Immature natural killer cell (primary cell): ENCODE results near the gene TET2. TPM values are rescaled to one million over a fixed set of nuclear protein-coding genes. Genes with fewer than 3 reads are reported as not detected.

ENCODE experiments used
- DNase-seq, 3 donors: peaks; one replicate each; pipeline ENCODE4 v3.0.0; 2022; ENCODE audit warnings: mixed read lengths in 1 of 3
- H3K27ac Mint-ChIP-seq, 6 donors: one replicate each; pipeline ENCODE4 v1.8.0; 2020; ENCODE audit warnings: mixed read lengths in 6 of 6, mild to moderate bottlenecking in 5 of 6, inconsistent platforms in 4 of 6, moderate library complexity in 3 of 6
- H3K27me3 Mint-ChIP-seq, 3 donors: one replicate each; pipeline ENCODE4 v1.8.0; 2020 to 2021; ENCODE audit warnings: low read depth in 3 of 3, mild to moderate bottlenecking in 3 of 3, mixed read lengths in 3 of 3, moderate library complexity in 3 of 3, inconsistent platforms in 1 of 3
- H3K36me3 Mint-ChIP-seq, 3 donors: one replicate each; pipeline ENCODE4 v1.8.0; 2020; ENCODE audit warnings: mixed read lengths in 3 of 3, inconsistent platforms in 2 of 3, mild to moderate bottlenecking in 2 of 3
- H3K4me1 Mint-ChIP-seq, 2 donors: one replicate each; pipeline ENCODE4 v1.8.0; 2020; ENCODE audit warnings: inconsistent platforms in 2 of 2, mild to moderate bottlenecking in 2 of 2, mixed read lengths in 2 of 2, moderate library complexity in 1 of 2
- H3K4me3 Mint-ChIP-seq, 5 donors: one replicate each; pipeline ENCODE4 v1.8.0; 2020; ENCODE audit warnings: mild to moderate bottlenecking in 5 of 5, mixed read lengths in 5 of 5, inconsistent platforms in 3 of 5, moderate library complexity in 3 of 5
- H3K9me3 Mint-ChIP-seq, 6 donors: one replicate each; pipeline ENCODE4 v1.8.0; 2020; ENCODE audit warnings: mild to moderate bottlenecking in 6 of 6, mixed read lengths in 6 of 6, inconsistent platforms in 4 of 6, moderate library complexity in 3 of 6
- polyA plus RNA-seq, 3 donors: library from polyadenylated mRNA; unstranded; fragments of 300-500 nt; fragmentation: Illumina TruSeq; gene quantifications; one replicate each; pipeline ENCODE4 v1.2.3, GENCODE V29; 2021

The TET2 gene
- polyA plus RNA-seq, 3 donors from 2014 or later = 12.3 to 36.2 (median 15.9) TPM

DNA sequence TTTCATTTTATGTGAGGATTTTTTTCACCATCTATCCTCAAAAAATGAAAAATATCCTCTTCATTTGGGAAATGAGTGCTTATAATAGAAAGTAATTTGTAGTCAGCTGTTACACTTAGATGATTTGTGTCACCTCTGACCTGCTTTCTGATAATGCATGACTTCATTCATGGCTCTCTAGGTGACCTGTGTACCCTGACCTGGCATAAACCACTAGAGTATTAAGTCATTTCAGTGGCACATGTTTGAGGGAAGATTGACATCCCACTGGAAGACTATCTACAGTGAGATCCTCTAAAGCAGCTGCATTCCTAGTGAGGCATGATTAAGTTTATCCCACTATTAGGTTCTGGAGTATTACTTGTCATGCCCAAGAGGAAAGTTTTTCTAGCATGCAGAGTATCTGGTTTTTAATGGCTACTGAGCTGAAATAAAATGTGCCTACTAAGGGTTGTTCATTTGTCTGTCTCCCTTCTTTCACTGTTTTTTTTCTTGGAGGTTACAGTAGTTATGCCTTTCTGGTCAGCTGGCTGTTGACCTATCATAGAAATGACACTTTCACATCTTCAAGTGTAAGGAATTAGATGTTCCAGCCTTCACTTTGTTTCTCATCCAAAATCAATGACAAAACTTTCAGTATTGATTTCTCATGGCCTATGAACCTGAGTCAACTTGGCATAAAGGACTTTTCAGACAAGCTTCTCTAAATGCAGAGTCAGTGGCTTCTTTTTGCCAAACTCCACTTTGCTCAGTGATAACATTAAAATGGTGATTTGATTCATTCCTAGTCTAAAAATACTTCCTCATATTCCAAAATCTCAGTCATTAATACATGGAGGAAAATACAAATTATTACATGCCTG is 33.1 kb downstream of the TET2 start:
- H3K27ac Mint-ChIP-seq = peak overlapping the region in 2 of 6 donors; percentile 43 to 49
- no peak overlapping the region for H3K4me3 Mint-ChIP-seq
- DNase-seq = no peak
- H3K36me3 Mint-ChIP-seq = peaks cover 3 to 8% (median 4%) of the 10 kb centered on the region in 3 donors
- H3K27me3 Mint-ChIP-seq = peaks cover 0 to 3% (median 0%) of the 10 kb centered on the region in 3 donors
- H3K9me3 Mint-ChIP-seq = no peaks in the 10 kb centered on the region
- peaks cover 20 to 73% of the 10 kb centered on the region in 2 donors for H3K4me1 Mint-ChIP-seq

GRCh38 chr4:105181259-105181658 is 34.6 kb downstream of the TET2 start:
- no peak overlapping the region for H3K27ac Mint-ChIP-seq

DNA sequence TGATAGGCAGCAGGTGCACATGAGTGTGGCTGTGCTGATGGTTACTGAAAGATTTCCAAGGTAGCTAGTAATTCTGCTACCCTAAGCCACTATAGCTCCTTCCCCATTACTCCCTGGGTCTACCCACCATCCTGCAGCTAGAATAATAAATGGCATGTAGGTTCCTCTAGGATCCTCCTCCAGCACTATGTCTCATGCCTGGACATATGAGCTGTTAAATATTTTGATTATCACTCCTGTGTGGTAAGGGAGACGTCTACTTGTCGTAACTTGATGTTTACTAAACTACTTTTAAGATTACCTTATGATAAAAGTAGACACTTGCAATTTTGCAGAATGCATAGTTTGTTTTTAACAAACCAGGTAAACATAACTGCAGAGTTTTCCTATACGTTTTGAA is 35.5 kb downstream of the TET2 start:
- Mint-ChIP-seq H3K27me3 (peaks cover 0 to 3% (median 0%) of the 10 kb centered on the region in 3 donors), H3K4me3 (no peak overlapping the region), H3K27ac (no peak overlapping the region), H3K36me3 (peaks cover 0 to 4% (median 0%) of the 10 kb centered on the region in 3 donors), H3K4me1 (peaks cover 23 to 56% of the 10 kb centered on the region in 2 donors), H3K9me3 (no peaks in the 10 kb centered on the region)
- no peak for DNase-seq

More at GRCh38 chr4:105181259-105181658, 34.6 kb downstream of the TET2 start:
- Mint-ChIP-seq H3K4me1 (peaks cover 23 to 61% of the 10 kb centered on the region in 2 donors), H3K36me3 (peaks cover 3 to 4% (median 3%) of the 10 kb centered on the region in 3 donors), H3K4me3 (no peak overlapping the region), H3K27me3 (peaks cover 0 to 3% (median 0%) of the 10 kb centered on the region in 3 donors), H3K9me3 (no peaks in the 10 kb centered on the region)
- DNase-seq = no peak

DNA sequence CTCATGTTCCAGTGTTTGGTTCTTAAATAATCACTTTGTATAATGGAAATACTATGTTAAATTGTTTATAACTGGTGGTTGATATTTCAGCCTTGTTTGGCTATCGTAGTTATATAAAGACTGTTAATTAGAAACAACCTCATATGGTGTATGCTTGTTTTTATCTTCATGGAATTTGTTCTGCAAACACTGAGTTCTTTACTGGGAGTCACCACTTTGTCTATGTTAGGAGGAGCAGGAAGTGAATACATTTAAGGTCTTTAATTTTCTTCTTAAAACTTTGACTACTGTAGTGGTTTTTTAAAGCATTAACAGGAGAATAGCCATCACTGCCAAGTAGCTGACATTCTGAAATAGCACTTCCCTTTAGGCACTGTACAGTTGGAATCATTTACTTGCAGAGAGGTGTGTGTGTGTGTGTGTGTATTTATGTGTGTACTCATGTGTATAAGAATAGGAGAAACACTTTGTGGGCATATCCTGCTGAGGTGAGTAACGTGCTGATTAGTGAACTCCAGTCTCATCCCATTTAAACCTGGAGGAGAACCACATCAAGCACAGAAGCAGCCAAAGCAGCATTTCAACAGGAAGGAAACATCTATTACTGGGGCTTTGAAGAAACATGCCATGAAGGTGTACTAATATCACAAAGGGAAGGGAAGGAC is 37.8 kb downstream of the TET2 start:
- no peak overlapping the region for H3K4me3 Mint-ChIP-seq
- peaks cover 0 to 4% (median 0%) of the 10 kb centered on the region in 3 donors for H3K36me3 Mint-ChIP-seq
- DNase-seq = no peak
- H3K27me3 Mint-ChIP-seq = peaks cover 0 to 1% (median 0%) of the 10 kb centered on the region in 3 donors
- peak overlapping the region in 3 of 6 donors; percentile 1 to 63 (median 51) for H3K27ac Mint-ChIP-seq
- H3K4me1 Mint-ChIP-seq = peaks cover 19 to 52% of the 10 kb centered on the region in 2 donors
- no peaks in the 10 kb centered on the region for H3K9me3 Mint-ChIP-seq

- no peak for DNase-seq
- Mint-ChIP-seq H3K27me3 (no peaks in the 10 kb centered on the region), H3K36me3 (peaks cover 0 to 13% (median 1%) of the 10 kb centered on the region in 3 donors), H3K9me3 (no peaks in the 10 kb centered on the region), H3K4me1 (peaks cover 30 to 57% of the 10 kb centered on the region in 2 donors), H3K27ac (no peak overlapping the region), H3K4me3 (no peak overlapping the region)
Observed at GRCh38 chr4:105186701-105187161, 40.1 kb downstream of the TET2 start.

DNA sequence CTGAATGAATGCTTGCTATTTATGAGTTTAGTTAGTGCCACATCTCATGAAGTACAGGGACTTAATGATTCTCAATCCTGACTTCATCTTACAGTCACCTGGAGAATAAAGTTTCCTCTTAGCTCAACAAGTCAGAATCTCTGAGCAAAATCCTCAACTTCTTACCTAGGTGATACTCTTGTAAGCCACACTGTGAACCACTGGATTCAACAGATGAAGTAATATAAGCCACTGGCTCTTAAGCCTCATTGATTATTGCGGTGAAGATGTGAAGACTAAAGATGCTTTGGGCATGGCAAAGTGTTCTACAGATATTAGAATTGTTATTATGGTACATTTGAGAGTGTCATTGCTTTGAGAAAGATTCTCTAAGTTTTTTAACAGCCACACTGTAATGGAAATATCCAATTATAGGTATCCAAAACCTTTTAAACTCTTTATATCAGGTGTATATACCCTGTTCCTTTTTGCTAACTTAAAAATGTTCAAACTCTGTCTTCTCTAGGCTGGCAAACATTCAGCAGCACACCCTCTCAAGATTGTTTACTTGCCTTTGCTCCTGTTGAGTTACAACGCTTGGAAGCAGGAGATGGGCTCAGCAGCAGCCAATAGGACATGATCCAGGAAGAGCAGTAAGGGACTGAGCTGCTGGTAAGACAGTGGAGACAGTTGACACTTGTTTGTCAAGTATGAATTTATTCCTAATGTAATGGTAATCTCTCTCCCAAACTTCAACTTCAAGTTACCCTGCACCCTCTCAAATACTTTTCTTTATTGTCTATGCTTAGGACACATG is 43.4 kb downstream of the TET2 start:
- Mint-ChIP-seq H3K4me3 (no peak overlapping the region), H3K27ac (peak overlapping the region in 5 of 6 donors; percentile 7 to 83 (median 49)), H3K27me3 (no peaks in the 10 kb centered on the region), H3K36me3 (peaks cover 0 to 24% (median 7%) of the 10 kb centered on the region in 3 donors), H3K4me1 (peaks cover 38 to 62% of the 10 kb centered on the region in 2 donors), H3K9me3 (no peaks in the 10 kb centered on the region)
- DNase-seq = no peak

- peaks cover 0 to 40% (median 7%) of the 10 kb centered on the region in 3 donors for H3K36me3 Mint-ChIP-seq
- no peaks in the 10 kb centered on the region for H3K27me3 Mint-ChIP-seq
- no peak for DNase-seq
- peaks cover 50 to 79% of the 10 kb centered on the region in 2 donors for H3K4me1 Mint-ChIP-seq
- peak overlapping the region in 4 of 5 donors; percentile 13 to 38 (median 22) for H3K4me3 Mint-ChIP-seq
- no peaks in the 10 kb centered on the region for H3K9me3 Mint-ChIP-seq
- H3K27ac Mint-ChIP-seq = peak overlapping the region in 5 of 6 donors; percentile 17 to 62 (median 37)
Observed at GRCh38 chr4:105191621-105192210, 45.0 kb downstream of the TET2 start.

- Mint-ChIP-seq H3K4me1 (peaks cover 54 to 86% of the 10 kb centered on the region in 2 donors), H3K27me3 (no peaks in the 10 kb centered on the region), H3K36me3 (peaks cover 0 to 40% (median 7%) of the 10 kb centered on the region in 3 donors), H3K27ac (no peak overlapping the region), H3K4me3 (no peak overlapping the region), H3K9me3 (no peaks in the 10 kb centered on the region)
- DNase-seq = no peak
Observed at GRCh38 chr4:105192474-105192873, 45.8 kb downstream of the TET2 start.

DNA sequence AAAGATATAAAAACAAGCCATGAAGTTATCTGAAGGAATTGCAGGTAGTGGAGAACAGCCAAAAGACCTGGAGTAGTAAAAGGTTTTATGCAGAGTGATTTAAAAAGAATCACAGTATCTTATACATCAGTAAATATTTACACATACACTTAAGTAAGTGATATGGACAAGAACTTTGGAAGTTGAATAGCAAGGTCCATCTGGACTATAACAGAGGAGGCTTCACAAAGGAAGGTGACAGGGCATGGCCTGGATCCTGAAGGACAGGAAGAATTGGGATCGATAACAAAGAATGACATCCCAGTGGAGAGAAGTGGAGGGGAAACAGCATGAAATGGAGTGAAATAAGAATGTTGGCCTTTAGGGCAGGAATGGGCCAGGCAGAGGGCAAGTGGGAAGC is 46.2 kb downstream of the TET2 start:
- Mint-ChIP-seq H3K27ac (peak overlapping the region in 1 of 6 donors; percentile 9), H3K9me3 (no peaks in the 10 kb centered on the region), H3K36me3 (peaks cover 0 to 40% (median 7%) of the 10 kb centered on the region in 3 donors), H3K4me1 (peaks cover 54 to 86% of the 10 kb centered on the region in 2 donors), H3K27me3 (no peaks in the 10 kb centered on the region), H3K4me3 (no peak overlapping the region)
- DNase-seq = no peak

GRCh38 chr4:105193536-105193935 is 46.9 kb downstream of the TET2 start:
- Mint-ChIP-seq H3K27ac (no peak overlapping the region), H3K4me3 (no peak overlapping the region), H3K9me3 (no peaks in the 10 kb centered on the region), H3K27me3 (no peaks in the 10 kb centered on the region), H3K36me3 (peaks cover 0 to 40% (median 7%) of the 10 kb centered on the region in 3 donors), H3K4me1 (peaks cover 54 to 79% of the 10 kb centered on the region in 2 donors)
- DNase-seq = no peak

DNA sequence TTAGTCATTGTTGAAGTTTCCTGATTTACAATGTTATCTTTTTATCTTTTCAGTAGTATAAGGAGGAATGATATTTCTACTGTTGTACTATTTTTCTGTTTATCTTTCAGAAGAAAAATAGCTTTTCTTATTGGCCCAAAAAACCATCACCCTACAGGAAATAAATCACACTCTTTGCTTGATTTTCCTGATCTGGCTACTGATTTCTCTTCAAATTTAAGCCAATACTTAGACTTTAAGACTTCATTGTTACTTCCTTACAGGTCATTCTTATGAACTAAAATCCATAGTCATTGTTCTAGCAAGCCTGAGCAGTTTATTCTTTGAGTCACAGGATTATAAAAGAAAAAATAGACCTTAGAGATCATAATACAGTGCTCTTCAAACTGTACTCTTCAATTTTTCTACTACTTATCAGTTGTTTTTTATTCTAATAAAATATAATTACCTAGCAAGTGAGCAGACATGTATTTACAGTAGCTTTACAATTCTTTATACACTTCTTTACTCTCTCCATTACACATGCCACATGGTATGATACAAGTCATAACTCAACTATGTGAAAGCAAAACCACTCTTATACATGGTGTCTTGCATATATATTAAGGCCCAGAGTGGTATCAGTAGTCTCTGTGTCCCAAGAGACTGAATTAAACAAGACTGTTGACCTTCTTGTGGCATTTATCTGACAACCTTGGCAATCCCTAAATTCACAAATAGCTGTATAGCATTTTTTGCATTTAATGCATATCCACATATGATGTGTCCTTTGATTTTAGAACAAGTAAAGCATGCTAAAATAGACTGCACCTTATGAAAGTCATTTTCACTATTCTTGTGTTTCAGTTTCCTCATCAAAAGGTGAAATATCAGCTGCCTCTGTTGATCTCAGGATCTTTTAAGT is 47.9 kb downstream of the TET2 start:
- Mint-ChIP-seq H3K4me1 (peaks cover 52 to 74% of the 10 kb centered on the region in 2 donors), H3K4me3 (no peak overlapping the region), H3K27me3 (no peaks in the 10 kb centered on the region), H3K9me3 (no peaks in the 10 kb centered on the region), H3K36me3 (peaks cover 0 to 40% (median 7%) of the 10 kb centered on the region in 3 donors), H3K27ac (peak overlapping the region in 2 of 6 donors; percentile 14 to 25)
- no peak for DNase-seq

DNA sequence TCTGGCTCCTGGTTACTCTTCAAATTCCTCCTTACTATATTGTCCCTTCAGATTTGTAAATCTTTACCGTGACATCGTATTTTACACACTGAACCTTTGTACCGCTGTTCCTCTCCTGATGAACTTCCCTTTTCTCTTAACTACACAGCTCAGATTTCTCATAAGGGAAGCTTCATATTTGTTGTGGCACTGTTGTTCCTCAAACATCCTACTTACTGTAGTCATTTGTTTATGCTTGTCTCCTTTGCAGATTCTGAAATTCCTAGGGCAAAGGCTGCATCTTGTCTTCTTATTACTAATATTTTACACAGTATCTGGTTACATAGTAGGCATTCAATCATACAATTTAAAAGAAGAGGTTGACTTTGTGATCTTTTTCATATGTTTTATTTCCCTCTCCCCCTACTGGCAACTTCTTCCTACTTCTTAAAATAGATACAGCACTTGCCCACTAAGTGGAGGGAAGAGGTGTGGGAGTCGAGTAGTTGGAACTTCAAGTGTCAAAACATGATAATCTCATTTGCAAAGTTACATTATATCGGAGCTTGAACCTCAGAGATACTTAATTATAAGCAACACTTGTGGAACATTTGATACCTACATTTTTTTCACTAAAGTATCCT is 50.0 kb downstream of the TET2 start:
- DNase-seq = no peak
- H3K4me3 Mint-ChIP-seq = no peak overlapping the region
- no peaks in the 10 kb centered on the region for H3K9me3 Mint-ChIP-seq
- peaks cover 0 to 33% (median 7%) of the 10 kb centered on the region in 3 donors for H3K36me3 Mint-ChIP-seq
- H3K4me1 Mint-ChIP-seq = peaks cover 43 to 70% of the 10 kb centered on the region in 2 donors
- H3K27ac Mint-ChIP-seq = peak overlapping the region in 3 of 6 donors; percentile 4 to 65 (median 51)
- no peaks in the 10 kb centered on the region for H3K27me3 Mint-ChIP-seq
